Calu3 (cell line): ENCODE results near the gene GALK1. TPM values are rescaled to one million over a fixed set of nuclear protein-coding genes. Genes with fewer than 3 reads are reported as not detected.

Experiments
- BruUV-seq: library from RNA; stranded (reverse); fragments of 400-500 nt; replicated peaks from 2 replicates; lab custom pipeline; 2021; lab: Mats Ljungman, UMichigan
- CTCF ChIA-PET: fragments of 300-600 bp; sonication (Branson Sonifier 250); formaldehyde crosslinking; loops from one replicate; lab custom pipeline; 2022; ENCODE audit warnings: antibody characterized with exemption; lab: Charles Lee
- DNase-seq: peaks from one replicate; pipeline ENCODE4 v3.0.0; 2022
- H3K27ac Mint-ChIP-seq: one replicate; pipeline ENCODE4 v1.8.0; 2022; ENCODE audit warnings: mixed read lengths; ENCODE audit not compliant: unreplicated experiment
- H3K27me3 Mint-ChIP-seq: one replicate; pipeline ENCODE4 v1.8.0; 2022; ENCODE audit warnings: mixed read lengths; ENCODE audit not compliant: unreplicated experiment
- H3K36me3 Mint-ChIP-seq: one replicate; pipeline ENCODE4 v1.8.0; 2022; ENCODE audit warnings: mild to moderate bottlenecking, moderate library complexity, mixed read lengths; ENCODE audit not compliant: insufficient read depth, unreplicated experiment
- H3K4me1 Mint-ChIP-seq: one replicate; pipeline ENCODE4 v1.8.0; 2022; ENCODE audit warnings: mild to moderate bottlenecking, low read depth, mixed read lengths; ENCODE audit not compliant: unreplicated experiment
- H3K4me3 Mint-ChIP-seq: one replicate; pipeline ENCODE4 v1.8.0; 2022; ENCODE audit warnings: mild to moderate bottlenecking, low read depth, moderate library complexity, mixed read lengths; ENCODE audit not compliant: unreplicated experiment
- H3K9me3 Mint-ChIP-seq: one replicate; pipeline ENCODE4 v1.8.0; 2022; ENCODE audit warnings: low read depth, mixed read lengths; ENCODE audit not compliant: unreplicated experiment
- intact Hi-C: fragments of 100-400 bp; cut with micrococcal nuclease; formaldehyde crosslinking; loops from one replicate; pipeline ENCODE4 v1.10.0; 2022; ENCODE audit not compliant: unreplicated experiment
- total RNA-seq: library from RNA; stranded (reverse); gene quantifications from 2 replicates; pipeline ENCODE4 v1.2.3, GENCODE V29; 2022
- TF ChIP-seq, protein P1 (sequence below): fragments of 200-600 bp; IDR thresholded peaks from one replicate; pipeline ENCODE4 v1.8.0; 2022; ENCODE audit warnings: antibody characterized with exemption; ENCODE audit not compliant: unreplicated experiment

Gene GALK1
- total RNA-seq, 1 experiment from 2014 or later: 20.4 TPM

DNA sequence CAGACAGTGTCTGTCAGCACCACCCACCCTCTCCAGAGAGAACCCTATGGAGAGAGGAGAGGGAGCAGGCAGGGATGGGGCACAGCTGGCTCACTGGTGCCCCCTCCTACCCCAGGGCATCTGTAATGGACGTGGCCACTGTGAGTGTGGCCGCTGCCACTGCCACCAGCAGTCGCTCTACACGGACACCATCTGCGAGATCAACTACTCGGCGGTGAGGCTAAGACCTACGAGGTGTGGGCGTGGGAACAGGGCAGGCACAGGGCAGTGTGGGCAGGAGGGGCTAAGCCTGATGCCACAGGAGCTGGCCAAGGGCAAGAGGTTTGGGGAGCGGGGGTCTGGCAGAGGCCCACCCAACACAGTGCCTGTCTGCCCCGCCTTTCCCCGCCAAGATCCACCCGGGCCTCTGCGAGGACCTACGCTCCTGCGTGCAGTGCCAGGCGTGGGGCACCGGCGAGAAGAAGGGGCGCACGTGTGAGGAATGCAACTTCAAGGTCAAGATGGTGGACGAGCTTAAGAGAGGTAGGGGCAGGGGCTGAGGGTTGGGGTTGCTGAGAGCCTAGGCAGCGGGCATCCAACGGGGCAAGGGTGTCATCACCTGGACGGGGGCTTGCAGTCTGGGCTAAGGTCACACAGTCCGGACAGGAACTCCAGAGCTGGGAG, 28.7 kb downstream of the GALK1 start:
- no TSS peak for BruUV-seq
- CTCF ChIA-PET: no interaction called here

DNA sequence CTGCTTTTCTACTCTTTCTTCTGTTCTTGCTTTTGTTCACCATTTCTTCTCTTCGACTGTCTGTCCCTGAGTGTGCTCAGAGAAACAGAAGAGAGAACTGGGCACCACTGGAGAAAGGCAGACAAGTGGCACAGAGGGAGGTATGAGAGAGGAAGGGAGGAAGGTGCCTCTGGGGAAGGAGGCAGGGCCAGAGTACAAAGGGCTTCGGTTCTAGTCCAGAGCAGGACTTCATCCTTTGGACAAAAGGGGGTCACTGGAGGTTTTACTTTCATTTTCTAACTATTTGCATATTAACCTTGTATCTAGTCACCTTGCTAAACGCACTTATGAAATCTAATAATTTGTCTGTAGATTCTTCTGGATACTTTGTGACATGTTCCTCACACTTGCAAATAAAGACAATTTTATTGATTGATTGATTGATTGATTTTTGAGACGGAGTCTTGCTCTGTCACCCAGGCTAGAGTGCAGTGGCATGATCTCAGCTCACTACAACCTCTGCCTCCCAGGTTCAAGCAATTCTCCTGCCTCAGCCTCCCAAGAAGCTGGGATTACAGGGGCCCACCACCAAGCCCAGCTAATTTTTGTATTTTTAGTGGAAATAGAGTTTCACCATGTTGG, 30.2 kb downstream of the GALK1 start:
- no peak for DNase-seq
- peaks cover 85% of the 10 kb centered on the region for H3K36me3 Mint-ChIP-seq
- intact Hi-C loops: no loop called here
- BruUV-seq: no TSS peak
- no peaks in the 10 kb centered on the region for H3K9me3 Mint-ChIP-seq
- TF ChIP-seq, protein P1, sequence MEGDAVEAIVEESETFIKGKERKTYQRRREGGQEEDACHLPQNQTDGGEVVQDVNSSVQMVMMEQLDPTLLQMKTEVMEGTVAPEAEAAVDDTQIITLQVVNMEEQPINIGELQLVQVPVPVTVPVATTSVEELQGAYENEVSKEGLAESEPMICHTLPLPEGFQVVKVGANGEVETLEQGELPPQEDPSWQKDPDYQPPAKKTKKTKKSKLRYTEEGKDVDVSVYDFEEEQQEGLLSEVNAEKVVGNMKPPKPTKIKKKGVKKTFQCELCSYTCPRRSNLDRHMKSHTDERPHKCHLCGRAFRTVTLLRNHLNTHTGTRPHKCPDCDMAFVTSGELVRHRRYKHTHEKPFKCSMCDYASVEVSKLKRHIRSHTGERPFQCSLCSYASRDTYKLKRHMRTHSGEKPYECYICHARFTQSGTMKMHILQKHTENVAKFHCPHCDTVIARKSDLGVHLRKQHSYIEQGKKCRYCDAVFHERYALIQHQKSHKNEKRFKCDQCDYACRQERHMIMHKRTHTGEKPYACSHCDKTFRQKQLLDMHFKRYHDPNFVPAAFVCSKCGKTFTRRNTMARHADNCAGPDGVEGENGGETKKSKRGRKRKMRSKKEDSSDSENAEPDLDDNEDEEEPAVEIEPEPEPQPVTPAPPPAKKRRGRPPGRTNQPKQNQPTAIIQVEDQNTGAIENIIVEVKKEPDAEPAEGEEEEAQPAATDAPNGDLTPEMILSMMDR: no peak
- H3K4me1 Mint-ChIP-seq: no peaks in the 10 kb centered on the region
- CTCF ChIA-PET: no interaction called here
- H3K4me3 Mint-ChIP-seq: no peak overlapping the region
- no peaks in the 10 kb centered on the region for H3K27me3 Mint-ChIP-seq
- H3K27ac Mint-ChIP-seq: no peak overlapping the region

More for the DNA sequence above, 28.7 kb downstream of the GALK1 start:
- H3K27ac Mint-ChIP-seq: no peak overlapping the region
- H3K27me3 Mint-ChIP-seq: no peaks in the 10 kb centered on the region
- peaks cover 92% of the 10 kb centered on the region for H3K36me3 Mint-ChIP-seq
- DNase-seq: no peak
- intact Hi-C loops: no loop called here
- no peaks in the 10 kb centered on the region for H3K9me3 Mint-ChIP-seq
- no peaks in the 10 kb centered on the region for H3K4me1 Mint-ChIP-seq
- TF ChIP-seq, protein P1: no peak
- H3K4me3 Mint-ChIP-seq: no peak overlapping the region

DNA sequence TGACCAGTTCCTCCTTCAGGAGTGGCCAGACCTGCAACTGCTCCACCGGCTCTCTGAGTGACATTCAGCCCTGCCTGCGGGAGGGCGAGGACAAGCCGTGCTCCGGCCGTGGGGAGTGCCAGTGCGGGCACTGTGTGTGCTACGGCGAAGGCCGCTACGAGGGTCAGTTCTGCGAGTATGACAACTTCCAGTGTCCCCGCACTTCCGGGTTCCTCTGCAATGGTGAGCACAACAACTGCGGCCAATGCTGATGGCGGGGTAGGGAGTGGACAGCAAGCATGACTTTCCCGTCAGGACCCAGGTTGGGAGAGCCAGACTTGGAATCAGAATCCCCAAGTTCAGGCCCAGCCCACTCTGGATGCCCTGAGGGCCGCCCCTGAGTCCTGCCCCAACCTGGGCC, 31.5 kb downstream of the GALK1 start:
- Mint-ChIP-seq H3K4me1 (no peaks in the 10 kb centered on the region), H3K27me3 (no peaks in the 10 kb centered on the region), H3K9me3 (no peaks in the 10 kb centered on the region), H3K4me3 (no peak overlapping the region), H3K36me3 (peaks cover 85% of the 10 kb centered on the region), H3K27ac (no peak overlapping the region)
- TF ChIP-seq, protein P1: no peak
- CTCF ChIA-PET: no interaction called here
- DNase-seq: no peak
- no TSS peak for BruUV-seq
- intact Hi-C loops: no loop called here

DNA sequence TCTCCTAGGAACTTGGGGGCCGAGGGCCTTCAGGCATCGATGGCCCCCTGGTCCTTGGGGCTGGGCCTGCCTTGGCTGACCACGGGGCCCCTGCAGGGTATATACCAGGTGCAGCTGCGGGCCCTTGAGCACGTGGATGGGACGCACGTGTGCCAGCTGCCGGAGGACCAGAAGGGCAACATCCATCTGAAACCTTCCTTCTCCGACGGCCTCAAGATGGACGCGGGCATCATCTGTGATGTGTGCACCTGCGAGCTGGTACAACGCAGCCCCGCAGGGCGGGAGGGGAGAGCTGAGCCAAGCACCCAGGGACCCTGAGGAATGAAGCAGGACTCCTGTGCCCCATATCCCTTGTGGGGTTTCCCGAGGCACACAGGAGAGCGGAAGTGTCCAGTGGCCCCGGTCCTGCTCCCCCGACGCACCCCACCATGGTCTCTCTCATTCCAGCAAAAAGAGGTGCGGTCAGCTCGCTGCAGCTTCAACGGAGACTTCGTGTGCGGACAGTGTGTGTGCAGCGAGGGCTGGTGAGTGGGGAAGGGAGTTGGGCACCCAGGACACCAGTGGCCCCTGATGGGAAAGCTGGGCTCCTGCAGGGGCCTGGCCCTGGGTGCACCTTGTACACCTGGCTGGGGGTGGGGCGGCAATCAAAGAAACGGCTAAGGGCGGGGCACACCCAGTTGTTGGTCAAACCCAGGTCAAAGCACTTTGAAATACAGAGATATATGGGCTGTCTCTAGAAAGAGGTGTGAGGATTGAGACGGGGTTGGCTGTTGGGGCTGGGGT, 33.1 kb downstream of the GALK1 start:
- no TSS peak for BruUV-seq
- H3K27ac Mint-ChIP-seq: no peak overlapping the region
- H3K9me3 Mint-ChIP-seq: no peaks in the 10 kb centered on the region

More for the DNA sequence above, 33.1 kb downstream of the GALK1 start:
- TF ChIP-seq, protein P1: no peak
- Mint-ChIP-seq H3K27me3 (no peaks in the 10 kb centered on the region), H3K4me3 (no peak overlapping the region), H3K36me3 (peaks cover 86% of the 10 kb centered on the region), H3K4me1 (no peaks in the 10 kb centered on the region)
- intact Hi-C loops: no loop called here
- CTCF ChIA-PET: no interaction called here
- DNase-seq: no peak
